Stimulated activated naive CD4-positive, alpha-beta T cell treated with Interleukin-2 at 50 U/mL for 16 hours (primary cell): ENCODE results near the gene CD3G.
A peak's percentile ranks its signal among the peaks of the same experiment; 100 is the strongest.

Source experiments
- DNase-seq: peaks from one replicate; lab custom pipeline; 2025; lab: John Stamatoyannopoulos, UW

Gene CD3G

DNA sequence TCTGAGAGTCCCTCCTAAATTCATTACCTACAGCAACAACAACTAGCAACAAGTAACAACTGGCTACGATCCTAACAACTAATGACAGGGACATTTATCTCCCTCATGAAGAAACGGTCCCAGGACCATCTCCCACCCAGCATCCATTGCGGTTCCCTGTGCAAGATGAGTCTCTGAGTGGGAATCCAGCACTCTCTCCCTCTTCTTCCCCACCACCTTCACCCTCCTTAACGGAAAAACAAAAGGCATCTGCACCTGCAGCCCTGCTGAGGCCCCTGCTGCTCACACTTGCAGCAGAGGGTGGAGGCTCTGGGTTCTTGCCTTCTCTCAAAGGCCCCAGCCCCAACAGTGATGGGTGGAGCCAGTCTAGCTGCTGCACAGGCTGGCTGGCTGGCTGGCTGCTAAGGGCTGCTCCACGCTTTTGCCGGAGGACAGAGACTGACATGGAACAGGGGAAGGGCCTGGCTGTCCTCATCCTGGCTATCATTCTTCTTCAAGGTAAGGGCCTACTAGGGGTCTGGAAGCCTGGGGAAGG is at the start of gene CD3G:
Gene CD3G (plus strand): TSS at position 364 of the 535 bp plus-strand sequence. CDS start 80 bp downstream, at position 444.
- DNase-seq: peak; percentile 54

DNA sequence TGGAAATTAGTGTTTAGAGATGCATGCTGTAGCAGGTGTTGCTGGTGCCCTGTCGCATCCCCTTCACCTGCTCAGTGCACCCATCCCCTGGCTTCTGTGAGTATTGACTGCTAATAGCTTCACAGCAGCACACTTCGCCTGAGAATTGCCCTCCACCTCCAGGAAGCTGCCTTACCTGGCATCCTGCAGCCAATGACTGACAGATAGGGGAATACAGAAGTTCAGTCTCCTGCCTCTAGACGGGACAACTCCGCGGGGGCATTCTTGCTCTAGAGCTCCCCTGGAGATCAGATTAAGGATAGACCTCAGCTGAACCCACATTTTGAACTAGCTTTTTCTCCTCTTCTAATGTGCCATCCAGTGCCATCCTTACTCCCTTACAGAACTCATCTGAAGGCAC is 48.9 kb upstream of the CD3G start:
- DNase-seq: no peak

DNA sequence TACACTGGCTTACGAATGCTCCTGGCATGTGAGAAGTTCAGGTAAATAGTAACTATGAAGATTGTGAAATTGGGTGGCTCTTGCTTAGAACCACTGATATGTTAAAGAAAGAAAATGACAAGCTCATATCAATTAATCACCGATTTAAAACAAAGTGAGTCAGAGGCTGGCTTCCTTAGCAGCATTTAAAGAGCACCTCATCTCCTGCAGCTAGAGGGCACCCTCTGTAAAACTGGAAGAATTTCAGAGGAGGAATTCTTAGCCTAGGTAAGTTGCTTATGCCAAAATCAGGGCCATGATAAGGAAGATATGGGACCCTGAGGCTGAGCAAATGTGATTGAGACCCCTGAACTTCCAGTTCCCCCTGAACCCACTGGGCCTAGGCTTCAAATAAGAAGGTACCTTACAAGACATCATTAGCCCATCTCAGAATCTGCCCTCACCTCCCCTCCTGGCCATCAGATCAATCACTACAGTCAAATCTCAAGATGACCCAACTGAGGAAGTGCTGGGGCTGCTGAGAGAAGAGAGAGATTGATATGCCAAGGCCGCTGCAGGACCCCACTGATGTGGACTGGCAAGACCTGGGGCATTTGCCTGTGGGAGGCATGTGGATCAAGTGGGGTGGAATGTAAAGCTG is 48.2 kb upstream of the CD3G start:
- peak; percentile 19 for DNase-seq

DNA sequence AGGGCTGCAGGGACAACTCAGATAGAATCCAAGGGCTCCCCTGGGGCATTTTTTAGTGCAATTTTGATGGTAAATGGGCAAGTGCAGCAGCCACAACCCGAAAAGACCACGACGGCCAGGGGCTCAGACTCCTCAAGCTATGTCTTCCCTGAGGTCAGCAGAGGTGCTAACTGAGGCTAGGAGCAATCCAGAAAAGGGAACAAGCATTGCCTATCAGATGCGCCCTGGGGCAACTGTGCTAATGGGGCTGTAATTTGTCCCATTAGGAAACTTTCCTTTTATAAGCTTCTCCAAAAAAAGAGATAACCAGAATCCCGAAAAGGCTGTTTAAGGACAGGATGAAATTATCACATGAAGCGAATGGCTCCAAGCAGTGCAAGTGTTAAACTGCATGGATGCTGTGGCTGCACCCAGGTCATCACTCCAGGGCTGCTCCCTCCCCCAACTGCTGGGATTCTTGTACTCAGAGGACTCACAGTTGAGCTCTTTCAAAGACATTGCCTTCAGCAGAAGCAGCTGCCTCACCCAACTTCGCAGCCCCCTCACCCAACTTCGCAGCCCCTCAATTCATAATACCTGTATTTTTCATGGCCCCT is 42.4 kb upstream of the CD3G start:
- DNase-seq: no peak

DNA sequence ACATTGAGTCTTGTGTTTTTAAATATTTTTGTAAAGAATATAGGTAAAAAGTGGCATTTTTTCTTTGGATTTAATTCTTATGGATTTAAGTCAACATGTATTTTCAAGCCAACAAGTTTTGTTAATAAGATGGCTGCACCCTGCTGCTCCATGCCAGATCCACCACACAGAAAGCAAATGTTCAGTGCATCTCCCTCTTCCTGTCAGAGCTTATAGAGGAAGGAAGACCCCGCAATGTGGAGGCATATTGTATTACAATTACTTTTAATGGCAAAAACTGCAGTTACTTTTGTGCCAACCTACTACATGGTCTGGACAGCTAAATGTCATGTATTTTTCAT is 39.9 kb upstream of the CD3G start:
- DNase-seq: no peak

DNA sequence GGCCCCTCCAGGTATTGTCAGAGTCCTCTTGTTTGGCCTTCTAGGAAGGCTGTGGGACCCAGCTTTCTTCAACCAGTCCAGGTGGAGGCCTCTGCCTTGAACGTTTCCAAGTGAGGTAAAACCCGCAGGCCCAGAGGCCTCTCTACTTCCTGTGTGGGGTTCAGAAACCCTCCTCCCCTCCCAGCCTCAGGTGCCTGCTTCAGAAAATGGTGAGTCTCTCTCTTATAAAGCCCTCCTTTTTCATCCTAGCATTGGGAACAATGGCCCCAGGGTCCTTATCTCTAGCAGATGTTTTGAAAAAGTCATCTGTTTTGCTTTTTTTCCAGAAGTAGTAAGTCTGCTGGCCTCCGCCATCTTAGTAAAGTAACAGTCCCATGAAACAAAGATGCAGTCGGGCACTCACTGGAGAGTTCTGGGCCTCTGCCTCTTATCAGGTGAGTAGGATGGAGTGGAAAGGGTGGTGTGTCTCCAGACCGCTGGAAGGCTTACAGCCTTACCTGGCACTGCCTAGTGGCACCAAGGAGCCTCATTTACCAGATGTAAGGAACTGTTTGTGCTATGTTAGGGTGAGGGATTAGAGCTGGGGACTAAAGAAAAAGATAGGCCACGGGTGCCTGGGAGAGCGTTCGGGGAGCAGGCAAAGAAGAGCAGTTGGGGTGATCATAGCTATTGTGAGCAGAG is 39.4 kb upstream of the CD3G start, which contains the start of gene CD3E:
Gene CD3E (plus strand): TSS at position 163 of the 681 bp plus-strand sequence. CDS start 223 bp downstream, at position 386.
- peak; percentile 55 for DNase-seq

DNA sequence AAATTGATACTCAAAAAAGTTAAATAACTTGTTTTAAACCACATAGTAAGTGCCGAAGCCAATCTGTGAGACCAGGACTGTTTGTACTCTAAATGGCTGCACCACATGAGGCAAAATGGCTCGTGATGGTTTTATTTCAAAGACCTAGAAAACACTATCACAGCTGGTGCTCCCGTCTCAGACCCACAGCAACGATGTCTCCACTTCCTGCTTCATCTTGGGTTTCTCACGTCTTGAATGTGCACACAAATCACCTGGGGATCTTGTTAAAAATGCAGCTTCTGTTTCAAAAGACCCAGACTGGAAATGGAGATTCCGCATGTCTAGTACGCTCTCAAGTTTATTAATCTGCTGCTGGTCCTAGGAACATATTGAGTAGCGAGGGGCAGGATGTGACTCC is 38.4 kb upstream of the CD3G start:
- DNase-seq: peak; percentile 25

DNA sequence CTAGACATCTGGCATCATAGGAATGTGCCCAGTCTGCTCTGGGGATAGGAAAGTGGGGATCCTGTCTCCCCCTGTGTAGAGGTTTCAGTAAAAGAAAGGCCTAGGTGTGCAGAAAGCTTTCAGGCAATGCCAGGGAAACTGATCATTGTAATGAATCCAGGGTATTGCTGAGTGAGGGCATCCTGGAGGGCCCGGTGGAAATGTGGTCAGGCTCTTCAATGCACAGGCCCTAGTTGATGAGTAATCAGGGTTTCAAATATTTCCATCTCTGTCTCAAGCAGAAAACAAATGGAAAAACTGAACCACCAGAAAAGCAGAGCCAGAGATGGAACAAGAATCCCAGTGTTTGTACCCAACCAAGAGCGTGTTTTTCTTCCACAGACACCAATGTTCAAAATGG is 37.6 kb upstream of the CD3G start:
- peak; percentile 46 for DNase-seq

DNA sequence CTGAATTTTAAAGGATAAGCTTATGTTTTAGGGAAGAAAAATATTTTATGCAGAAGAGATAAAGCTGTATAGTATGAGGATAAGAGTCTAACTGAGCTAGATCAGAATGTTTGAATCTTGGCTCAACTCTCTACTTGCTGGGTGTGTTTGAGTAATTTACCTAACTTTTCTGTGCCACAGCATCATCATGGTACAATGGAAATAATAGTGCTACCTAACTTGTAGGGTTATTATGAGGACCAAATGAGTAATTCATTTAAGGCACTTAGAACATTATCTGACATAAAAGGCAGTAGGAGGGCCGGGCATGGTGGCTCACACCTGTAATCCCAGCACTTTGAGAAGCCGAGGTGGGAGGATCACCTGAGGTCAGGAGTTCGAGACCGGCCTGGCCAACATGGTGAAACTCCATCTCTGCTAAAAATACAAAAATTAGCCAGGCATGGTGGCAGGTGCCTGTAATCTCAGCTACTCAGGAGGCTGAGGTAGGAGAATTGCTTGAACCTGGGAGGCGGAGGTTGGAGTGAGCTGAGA is 35.1 kb upstream of the CD3G start:
- peak; percentile 14 for DNase-seq

DNA sequence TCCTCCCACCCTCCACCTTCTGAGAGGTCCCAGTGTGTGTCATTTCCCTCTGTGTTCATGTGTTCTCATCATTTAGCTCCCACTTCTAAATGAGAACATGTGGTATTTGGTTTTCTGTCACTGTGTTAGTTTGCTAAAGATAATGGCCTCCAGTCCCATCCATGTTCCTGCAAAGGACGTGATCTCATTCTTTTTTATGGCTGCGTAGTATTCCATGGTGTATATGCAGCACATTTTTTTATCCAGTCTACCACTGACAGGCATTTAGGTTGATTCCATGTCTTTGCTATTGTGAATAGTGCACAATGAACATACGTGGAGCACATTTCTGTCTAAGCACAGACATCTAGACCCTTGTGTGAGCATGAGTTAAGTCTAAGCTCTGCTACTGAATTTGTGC is 33.9 kb upstream of the CD3G start:
- DNase-seq: no peak

DNA sequence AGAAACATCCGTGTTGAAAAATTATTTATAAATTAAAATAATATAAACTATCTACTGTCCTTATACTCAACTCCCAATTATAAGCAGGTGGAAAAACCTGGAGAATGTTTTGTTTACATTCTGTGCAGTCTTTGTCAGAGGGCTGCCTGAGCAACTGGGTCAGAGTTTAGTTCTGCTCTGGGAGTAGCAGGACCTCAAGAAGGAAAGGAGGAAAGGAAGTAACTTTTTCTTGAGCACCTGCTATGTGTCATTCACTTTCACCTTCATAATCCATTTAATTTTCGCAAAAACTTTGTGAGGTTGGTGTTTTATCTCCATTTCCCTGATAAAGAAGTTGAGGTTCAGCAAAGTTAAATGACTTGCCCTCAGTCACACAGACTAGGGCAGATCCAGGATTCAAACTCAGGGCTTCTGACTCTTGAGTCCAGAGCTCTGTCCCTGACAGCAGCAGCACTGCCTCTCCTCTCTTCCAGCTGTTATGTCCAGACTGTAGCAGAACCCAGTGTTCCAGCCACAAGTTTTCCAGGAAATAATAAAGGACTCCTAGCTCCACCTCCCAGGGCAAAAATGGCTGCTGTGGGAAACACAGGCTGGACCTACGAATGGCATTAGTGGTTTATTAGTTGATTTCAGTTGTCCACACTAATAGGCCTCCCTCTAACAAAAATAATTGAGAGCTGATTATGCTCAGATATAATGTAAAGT is 33.2 kb upstream of the CD3G start:
- DNase-seq: no peak

DNA sequence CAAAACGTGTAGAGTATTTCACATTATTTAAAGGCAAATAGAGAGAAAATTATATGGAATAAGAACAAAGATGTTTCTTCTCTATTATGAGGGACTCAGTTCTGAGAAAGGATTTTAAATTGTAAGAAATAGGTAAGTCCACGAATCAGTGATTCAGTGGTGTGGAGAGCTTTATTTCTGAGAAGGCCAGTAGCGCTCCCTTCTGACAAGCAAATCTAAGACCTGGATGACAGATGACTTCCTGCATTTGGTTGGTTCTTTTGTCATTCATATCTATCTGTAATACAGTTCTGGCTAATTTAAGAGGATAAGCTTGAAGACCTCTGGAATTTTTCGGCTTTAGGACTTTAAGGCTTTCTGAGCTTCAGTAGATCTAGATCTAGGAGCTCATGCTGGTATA is 32.6 kb upstream of the CD3G start:
- no peak for DNase-seq

DNA sequence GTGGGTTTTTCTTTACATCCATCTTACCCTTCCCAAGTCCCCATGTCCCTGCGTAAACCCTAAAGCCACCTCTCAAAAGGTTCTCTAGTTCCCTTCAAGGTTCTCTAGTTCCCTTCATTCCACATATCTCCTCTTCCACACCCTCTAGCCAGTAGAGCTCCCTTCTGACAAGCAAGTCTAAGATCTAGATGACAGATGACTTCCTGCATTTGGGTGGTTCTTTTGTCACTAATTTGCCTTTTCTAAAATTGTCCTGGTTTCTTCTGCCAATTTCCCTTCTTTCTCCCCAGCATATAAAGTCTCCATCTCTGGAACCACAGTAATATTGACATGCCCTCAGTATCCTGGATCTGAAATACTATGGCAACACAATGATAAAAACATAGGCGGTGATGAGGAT is 31.8 kb upstream of the CD3G start:
- no peak for DNase-seq

DNA sequence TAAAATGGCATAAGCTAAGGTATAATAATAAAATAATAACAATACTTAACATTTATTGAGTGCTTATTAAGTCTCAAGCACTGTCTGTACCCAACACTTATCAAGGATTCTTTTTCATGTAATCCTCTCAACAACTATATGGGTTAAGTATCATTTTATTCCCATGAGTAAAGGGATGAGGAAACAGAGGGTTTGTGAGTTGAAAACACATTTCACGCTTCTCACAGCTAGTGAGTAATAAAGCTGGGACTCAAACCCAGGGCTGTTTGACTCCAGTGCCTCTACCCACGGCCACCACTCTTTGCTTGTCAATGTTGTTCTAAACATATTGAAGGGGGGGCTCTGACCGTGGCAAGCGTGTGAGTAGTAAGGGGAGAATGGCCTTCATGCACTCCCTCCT is 30.9 kb upstream of the CD3G start:
- DNase-seq: no peak

DNA sequence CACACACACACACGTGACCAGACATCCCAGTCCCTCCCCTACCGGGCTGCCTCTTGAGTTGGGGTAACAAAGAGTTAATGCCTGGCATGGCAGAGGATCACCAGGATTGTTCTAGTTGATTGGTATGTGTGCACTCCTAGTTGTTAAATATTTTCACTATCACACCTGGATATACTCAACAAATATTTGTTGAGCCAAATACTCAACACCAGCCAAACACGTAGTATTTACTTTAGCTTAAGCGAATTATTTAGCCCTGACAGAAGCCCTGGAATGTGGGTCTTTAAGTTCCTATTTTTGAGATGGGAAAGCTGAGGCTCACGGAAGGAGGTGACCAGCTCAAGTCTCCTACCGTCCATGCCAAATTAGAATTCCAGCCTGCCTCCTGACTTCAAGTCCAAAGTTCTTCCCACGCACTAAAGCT is 29.1 kb upstream of the CD3G start:
- DNase-seq: no peak

DNA sequence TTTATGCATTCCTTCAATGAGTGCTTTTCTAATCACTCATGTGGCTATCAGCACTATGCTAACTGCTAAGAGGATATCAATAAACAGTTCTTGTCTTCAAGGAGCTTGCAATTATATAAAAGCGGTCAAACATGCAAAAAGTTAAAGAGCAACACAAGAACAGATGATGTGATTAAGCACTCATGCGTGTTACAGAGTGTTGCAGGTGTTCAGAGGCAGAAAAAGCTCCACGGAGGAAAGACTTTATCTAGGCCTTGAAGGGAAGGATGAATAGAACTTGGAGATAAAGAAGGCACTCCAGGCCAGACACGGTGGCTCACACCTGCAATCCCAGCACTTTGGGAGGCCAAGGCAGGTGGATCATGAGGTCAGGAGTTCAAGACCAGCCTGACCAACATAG is 26.0 kb upstream of the CD3G start:
- no peak for DNase-seq

DNA sequence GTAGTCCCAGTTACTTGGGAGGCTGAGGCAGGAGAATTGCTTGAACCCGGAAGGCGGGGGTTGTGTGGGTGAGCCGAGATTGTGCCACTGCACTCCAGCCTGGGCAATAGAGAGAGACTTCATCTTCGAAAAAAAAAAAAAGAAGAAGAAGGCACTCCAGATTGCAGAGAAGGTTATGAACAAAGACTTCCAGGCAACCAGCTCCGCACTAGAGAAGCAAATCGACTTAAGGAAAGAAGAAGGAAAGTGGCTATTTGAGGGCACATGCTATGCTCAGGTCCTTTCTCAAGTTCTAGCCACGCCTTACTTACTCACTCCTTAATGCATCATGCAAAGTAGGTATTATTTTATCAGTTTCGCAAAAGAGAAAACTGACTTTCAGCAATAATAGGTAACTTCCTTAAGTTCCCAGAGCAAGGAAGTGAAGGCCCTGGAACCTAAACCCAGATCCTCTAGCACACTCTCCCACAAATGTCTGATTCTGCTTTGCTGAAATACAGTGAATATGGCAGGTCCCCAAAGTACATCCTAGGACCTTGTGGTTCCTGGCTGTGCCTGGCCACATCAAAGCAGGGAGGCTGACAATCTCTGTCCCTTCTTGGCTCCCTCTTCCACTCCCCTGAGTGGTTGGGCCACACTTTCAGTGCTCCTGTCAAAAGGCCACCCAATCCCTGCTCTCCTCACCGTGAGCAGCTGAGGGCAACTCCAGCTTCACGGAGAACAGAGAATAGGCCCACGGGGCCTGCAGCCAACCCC is 25.4 kb upstream of the CD3G start:
- no peak for DNase-seq

DNA sequence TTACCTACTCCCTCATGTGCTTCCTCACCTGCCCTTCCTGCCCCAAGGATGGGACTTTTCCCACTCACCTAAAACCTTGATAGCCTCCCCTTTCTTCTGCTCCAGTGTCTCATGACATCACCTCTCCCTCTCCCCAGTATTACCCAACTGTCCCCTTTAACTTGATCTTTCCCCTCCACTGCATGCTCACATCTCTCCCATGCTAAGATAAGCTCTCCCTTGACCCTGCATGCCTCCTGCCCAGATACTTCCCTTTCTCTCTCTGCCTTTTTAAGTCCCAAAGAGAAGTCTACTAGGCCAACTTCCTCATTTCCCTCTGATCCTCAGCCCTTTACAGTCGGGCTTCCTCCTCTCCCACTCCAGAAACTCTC is 24.8 kb upstream of the CD3G start:
- DNase-seq: no peak

DNA sequence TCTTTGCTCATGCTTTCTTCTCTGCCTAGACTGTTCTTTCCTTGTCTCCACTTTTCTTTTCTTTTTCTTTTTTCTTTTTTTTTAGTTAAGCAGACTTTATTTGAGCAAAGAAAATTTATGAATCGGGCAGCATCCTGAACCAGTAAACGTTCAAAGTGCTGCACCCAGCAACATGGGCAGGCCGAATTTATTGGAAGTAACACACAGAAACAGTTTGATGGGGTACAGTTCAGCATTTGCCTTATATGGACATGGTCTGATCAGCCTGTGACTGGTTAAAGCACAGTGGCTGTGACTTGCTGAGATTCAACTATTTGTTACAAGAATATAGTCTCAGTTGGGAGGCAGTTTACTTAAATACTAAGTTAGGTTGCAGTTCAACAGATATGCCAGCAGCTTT is 23.6 kb upstream of the CD3G start:
- no peak for DNase-seq

DNA sequence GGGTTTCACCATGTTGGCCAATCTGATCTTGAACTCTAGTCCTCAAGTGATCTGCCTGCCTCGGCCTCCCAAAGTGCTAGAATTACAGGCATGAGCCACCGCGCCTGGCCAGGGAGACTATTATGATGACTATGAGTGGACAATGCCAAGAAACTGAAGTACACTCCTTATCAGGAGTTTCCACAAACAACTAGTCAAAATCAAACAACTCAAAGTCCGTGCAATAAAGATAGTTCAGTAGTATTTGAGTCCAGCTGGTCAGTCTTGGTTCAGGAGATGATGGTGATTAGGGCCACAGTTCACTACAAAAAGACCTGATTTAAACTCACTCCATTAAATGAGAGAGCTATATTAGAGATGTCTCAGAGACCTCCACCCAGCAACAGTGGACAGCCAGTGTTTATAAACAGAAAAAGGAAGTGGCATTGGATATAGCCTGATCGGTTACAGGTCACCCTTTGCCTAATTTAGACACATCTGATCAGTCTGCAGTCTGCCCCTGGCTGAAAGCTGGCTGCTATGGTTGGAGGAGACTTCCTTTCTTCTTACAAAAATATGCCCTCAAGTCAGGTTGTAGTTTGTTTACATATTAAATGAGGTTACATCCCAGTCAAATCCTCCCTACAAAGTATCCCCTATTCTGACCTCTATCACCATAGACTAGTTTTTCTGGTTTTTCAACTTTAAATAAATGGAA is 22.6 kb upstream of the CD3G start:
- DNase-seq: no peak

DNA sequence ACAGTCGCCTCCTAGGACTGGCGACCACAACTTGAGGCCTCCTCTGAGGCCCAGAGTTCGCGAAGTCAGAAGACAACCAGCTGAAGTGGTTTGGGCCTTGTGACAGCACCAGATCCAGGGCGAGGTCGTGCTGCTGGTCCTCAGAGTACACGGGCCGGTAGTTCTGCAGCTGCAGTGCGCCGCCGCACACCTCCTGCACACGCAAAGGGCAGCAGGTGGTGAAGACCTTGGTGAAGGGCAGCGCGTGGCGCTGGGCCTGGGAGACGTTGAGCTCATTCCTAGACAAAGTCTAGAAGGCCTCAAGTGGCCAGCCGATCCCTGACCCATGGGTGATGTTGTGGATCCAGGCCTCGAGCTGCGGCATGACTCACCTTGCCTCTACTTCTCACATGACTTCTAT is 21.4 kb upstream of the CD3G start:
- DNase-seq: no peak
